Progenitor cell of endocrine pancreas (in vitro differentiated cells): ENCODE data around the gene NFIB. TPM values are rescaled to one million over a fixed set of nuclear protein-coding genes. Genes with fewer than 3 reads are reported as not detected.

Experiments
- DNase-seq: peaks from one replicate; pipeline ENCODE4 v3.0.0; 2021; ENCODE audit warnings: low spot score; ENCODE audit not compliant: unreplicated experiment
- H3K27ac Mint-ChIP-seq: 2 replicates; pipeline ENCODE4 v1.8.0; 2021; ENCODE audit warnings: mild to moderate bottlenecking, moderate library complexity, mixed read lengths
- H3K27me3 Mint-ChIP-seq: 2 replicates; pipeline ENCODE4 v1.8.0; 2021; ENCODE audit warnings: mixed read lengths
- H3K36me3 Mint-ChIP-seq: 2 replicates; pipeline ENCODE4 v1.8.0; 2022; ENCODE audit warnings: mixed read lengths; ENCODE audit not compliant: insufficient read depth
- H3K4me1 Mint-ChIP-seq: 2 replicates; pipeline ENCODE4 v1.8.0; 2021; ENCODE audit warnings: low read depth, mixed read lengths
- H3K4me3 Mint-ChIP-seq: 2 replicates; pipeline ENCODE4 v1.8.0; 2021; ENCODE audit warnings: low read depth, mild to moderate bottlenecking, moderate library complexity, mixed read lengths
- H3K9me3 Mint-ChIP-seq: 2 replicates; pipeline ENCODE4 v1.8.0; 2021; ENCODE audit warnings: low read depth, mixed read lengths
- CTCF ChIP-seq: fragments of 200-600 bp; sonication (generic); IDR thresholded peaks from one replicate; pipeline ENCODE4 v1.5.0; 2021; ENCODE audit warnings: antibody characterized with exemption, mild to moderate bottlenecking; ENCODE audit not compliant: unreplicated experiment
- total RNA-seq: library from RNA; stranded (reverse); gene quantifications from 2 replicates; pipeline ENCODE4 v1.2.1, GENCODE V29; 2021

Gene NFIB
- total RNA-seq, 1 donor from 2014 or later: 15.5 TPM

DNA sequence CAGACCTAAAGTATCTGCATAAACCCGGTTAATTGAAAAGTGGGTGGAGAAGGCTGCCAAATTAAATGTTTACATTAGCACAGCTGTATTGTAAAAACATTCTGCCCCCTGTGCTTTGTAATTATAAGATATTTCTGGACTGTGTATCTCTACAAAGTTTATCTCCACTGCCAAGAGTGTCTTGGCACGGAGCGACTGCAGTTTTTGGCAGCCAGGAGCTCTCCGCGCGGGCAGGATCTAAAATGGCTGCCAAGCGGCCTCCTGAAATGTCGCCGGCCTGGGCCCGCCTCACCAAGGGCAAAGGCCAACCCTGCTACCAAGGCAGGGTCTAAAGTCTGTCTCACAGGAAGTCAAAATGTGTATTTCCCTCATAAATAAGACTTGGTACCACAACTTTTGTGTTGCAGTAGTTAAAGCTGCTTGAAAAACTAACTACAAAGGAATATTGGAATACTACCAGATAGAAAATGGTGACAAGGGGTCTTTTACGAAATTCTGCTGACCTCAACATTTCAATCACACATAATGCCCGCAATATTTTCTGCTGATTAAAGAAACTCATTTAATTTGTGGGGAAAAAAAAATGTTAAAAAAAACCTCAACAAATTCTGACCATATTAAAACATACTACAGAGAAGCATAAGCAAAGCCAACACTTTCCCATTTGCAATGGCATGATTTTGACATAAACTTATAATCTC lies 110.4 kb downstream of the NFIB start:
- H3K4me3 Mint-ChIP-seq: no peak overlapping the region

DNA sequence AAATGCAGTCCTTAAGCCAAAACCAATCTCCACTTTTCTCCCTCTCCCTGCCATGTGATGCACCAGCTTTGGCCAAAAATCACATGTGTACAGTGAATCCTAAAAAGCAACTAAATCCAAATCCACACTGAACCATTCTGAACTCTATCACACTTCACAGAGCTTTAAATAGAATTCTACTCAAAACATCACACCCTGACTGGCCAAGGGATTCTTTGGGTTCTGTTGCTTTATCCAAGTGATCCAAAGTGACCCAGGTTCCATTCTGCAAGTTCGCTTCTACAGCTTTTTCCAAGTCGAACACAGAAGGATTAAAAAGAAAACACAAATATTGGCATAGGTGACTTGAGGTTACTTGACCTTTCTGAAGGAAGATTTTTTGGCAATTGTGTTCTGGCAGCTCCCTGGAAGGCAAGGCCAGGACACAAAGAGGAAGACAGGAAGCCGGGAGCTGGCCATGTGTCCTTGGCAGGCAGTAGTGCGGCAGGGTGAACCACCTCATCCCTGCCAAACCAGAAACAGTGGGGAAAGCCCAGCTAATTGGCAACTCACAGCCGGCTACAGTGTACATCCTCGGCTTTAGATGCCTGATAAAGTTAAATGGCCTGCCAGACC lies 115.0 kb downstream of the NFIB start:
- no peak overlapping the region for H3K4me3 Mint-ChIP-seq
- no peaks in the 10 kb centered on the region for H3K4me1 Mint-ChIP-seq
- no peaks in the 10 kb centered on the region for H3K36me3 Mint-ChIP-seq
- no peak overlapping the region for H3K27ac Mint-ChIP-seq
- DNase-seq: no peak
- H3K27me3 Mint-ChIP-seq: no peaks in the 10 kb centered on the region
- H3K9me3 Mint-ChIP-seq: no peaks in the 10 kb centered on the region
- TF ChIP-seq CTCF: no peak

More for the DNA sequence above, 110.4 kb downstream of the NFIB start:
- Mint-ChIP-seq H3K9me3 (no peaks in the 10 kb centered on the region), H3K36me3 (no peaks in the 10 kb centered on the region), H3K27me3 (peaks cover 3% of the 10 kb centered on the region), H3K27ac (no peak overlapping the region), H3K4me1 (no peaks in the 10 kb centered on the region)
- no peak for DNase-seq
- no peak for TF ChIP-seq CTCF

- Mint-ChIP-seq H3K27me3 (no peaks in the 10 kb centered on the region), H3K36me3 (no peaks in the 10 kb centered on the region), H3K27ac (no peak overlapping the region), H3K4me3 (no peak overlapping the region), H3K9me3 (no peaks in the 10 kb centered on the region), H3K4me1 (no peaks in the 10 kb centered on the region)
- DNase-seq: no peak
- no peak for TF ChIP-seq CTCF
Measured at GRCh38 chr9:14198047-14198840, 115.7 kb downstream of the NFIB start.

GRCh38 chr9:14197325-14197858 lies 116.5 kb downstream of the NFIB start:
- no peak overlapping the region for H3K27ac Mint-ChIP-seq

More at GRCh38 chr9:14197325-14197858, 116.5 kb downstream of the NFIB start:
- no peak for TF ChIP-seq CTCF
- no peaks in the 10 kb centered on the region for H3K36me3 Mint-ChIP-seq
- no peaks in the 10 kb centered on the region for H3K4me1 Mint-ChIP-seq
- no peak overlapping the region for H3K4me3 Mint-ChIP-seq
- no peaks in the 10 kb centered on the region for H3K27me3 Mint-ChIP-seq
- H3K9me3 Mint-ChIP-seq: no peaks in the 10 kb centered on the region
- no peak for DNase-seq
